ENCODE data around the gene B4GALT2.

The B4GALT2 gene

DNA sequence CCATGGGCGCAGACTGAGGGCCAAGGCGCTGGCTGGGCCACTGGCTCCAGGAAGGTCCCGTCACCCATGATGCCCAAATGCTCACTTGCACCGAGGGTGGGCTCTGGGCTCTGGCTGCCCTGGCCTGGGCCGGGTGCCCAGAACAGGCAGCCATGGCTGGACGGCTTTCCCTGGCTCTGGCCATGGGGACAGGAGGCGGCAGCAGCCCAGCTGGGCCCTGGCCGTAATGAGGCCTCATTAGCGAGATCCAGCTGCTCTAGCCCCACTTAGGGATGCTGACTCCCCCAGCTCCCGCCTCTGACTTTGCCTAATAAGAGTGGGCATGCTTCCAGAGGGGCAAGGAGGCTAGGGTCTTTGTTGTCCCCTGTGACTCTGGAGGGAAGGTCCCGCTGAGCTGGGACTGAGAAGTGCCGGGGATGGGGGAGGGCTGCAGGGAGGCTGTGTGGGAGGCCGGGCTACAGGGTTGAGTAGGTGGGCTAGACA lies 40.5 kb downstream of the B4GALT2 start:
- in situ Hi-C loops (cut with MboI; ENCODE audit: low pct_unique_long_range_greater_than_20kb, low sequenced_read_pairs, unreplicated experiment): no loop called here
- TF ChIP-seq CTCF (IDR thresholded peaks at IDR 0.05; ENCODE audit: extremely low read depth, insufficient read depth, missing control alignments): no peak
- no peak for DNase-seq (ENCODE audit: low spot score)

GRCh38 chr1:44020464-44020863 lies 41.5 kb downstream of the B4GALT2 start:
- no peak for TF ChIP-seq CTCF (IDR thresholded peaks at IDR 0.05; ENCODE audit: extremely low read depth, insufficient read depth, missing control alignments)
- DNase-seq (ENCODE audit: low spot score): no peak
- in situ Hi-C loops (cut with MboI; ENCODE audit: low pct_unique_long_range_greater_than_20kb, low sequenced_read_pairs, unreplicated experiment): no loop called here

- DNase-seq (ENCODE audit: low spot score): no peak
- in situ Hi-C loops (cut with MboI; ENCODE audit: low pct_unique_long_range_greater_than_20kb, low sequenced_read_pairs, unreplicated experiment): no loop called here
- no peak for TF ChIP-seq CTCF (IDR thresholded peaks at IDR 0.05; ENCODE audit: extremely low read depth, insufficient read depth, missing control alignments)
Measured at GRCh38 chr1:44021156-44021555, 42.1 kb downstream of the B4GALT2 start.

- in situ Hi-C loops (cut with MboI; ENCODE audit: low pct_unique_long_range_greater_than_20kb, low sequenced_read_pairs, unreplicated experiment): no loop called here
- no peak for TF ChIP-seq CTCF (IDR thresholded peaks at IDR 0.05; ENCODE audit: extremely low read depth, insufficient read depth, missing control alignments)
- no peak for DNase-seq (ENCODE audit: low spot score)
Measured at GRCh38 chr1:44021581-44022321, 42.7 kb downstream of the B4GALT2 start.

DNA sequence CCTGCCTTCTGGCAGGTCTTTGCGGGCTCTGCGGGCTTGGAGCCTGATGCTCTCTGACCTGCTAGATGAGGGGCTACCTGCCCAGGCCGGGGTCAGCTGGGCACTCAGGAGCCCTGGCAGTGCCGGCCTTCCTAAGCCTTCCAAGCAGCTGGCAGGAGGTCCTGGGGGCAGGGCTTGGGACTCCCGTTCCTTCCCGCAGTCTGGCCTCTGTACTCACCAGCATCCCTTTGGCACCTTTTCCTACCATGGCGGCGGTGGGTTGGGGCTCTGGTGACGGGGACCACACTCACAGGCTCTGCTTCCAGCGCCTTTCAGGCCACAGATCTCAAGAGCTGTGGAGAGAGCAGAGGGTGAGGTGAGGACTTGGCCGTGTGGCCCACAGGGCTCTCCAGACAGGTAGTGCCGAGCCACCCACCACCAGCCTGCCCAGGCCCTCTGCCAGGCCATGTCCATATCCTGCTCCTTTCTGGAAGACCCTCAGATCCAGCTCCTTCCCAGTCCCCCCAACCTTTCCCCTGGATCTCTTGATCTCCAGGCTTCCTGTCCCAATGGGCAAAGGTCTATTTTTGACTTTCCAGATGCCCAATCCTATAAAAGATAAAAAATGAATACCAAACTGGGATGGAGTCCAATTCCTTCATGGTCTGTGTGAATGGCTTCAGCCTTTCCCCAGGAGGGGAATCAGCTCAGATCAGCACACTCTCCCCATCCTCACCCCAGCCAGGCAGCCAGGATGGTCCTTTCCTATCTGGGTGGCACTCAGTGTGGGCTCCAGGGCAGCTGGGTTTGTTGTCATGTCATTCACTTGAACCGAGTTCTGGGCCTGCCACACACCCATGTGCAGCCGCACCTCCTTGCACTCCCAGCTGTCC lies 45.3 kb downstream of the B4GALT2 start:
- no peak for DNase-seq (ENCODE audit: low spot score)
- no peak for TF ChIP-seq CTCF (IDR thresholded peaks at IDR 0.05; ENCODE audit: extremely low read depth, insufficient read depth, missing control alignments)
- in situ Hi-C loops (cut with MboI; ENCODE audit: low pct_unique_long_range_greater_than_20kb, low sequenced_read_pairs, unreplicated experiment): no loop called here

DNA sequence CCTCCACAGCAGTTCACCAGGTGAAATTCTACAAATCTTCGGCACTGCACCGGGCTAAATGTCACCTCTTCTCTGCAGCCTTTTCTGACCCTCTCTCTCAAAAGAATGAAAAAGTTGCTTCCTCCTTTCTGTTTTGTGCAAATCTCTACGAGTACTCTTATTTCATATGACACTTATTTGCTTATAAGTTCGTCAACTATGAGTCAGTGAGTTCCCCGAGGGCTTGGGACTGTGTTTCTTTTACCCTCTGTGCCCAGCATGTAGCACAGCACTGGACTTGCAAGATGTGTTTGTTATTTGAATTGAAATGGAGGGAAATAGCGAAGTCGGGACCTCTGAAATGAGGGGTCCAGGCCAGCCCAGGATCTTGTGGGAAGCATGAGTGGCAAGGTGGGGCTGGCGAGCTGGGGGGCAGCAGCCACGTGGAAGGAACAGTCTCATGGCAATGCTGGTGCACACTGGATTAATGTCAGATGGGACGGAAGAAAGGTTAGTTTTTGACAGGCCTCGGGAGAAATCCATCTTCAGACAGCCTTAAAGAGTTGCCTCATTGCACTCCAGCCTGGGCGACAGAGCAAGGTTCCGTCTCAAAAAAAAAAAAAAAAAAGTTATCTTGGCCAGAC lies 46.0 kb downstream of the B4GALT2 start:
- no peak for DNase-seq (ENCODE audit: low spot score)
- in situ Hi-C loops (cut with MboI; ENCODE audit: low pct_unique_long_range_greater_than_20kb, low sequenced_read_pairs, unreplicated experiment): loop anchor here (25.0 kb wide), 1 partner anchor 488 kb away; the partner anchor contains the start of gene PTPRF
- TF ChIP-seq CTCF (IDR thresholded peaks at IDR 0.05; ENCODE audit: extremely low read depth, insufficient read depth, missing control alignments): no peak
